Type B pancreatic cell (in vitro differentiated cells): ENCODE data around the gene RUVBL1. TPM values are rescaled to one million over a fixed set of nuclear protein-coding genes. Genes with fewer than 3 reads are reported as not detected.

ENCODE experiments used
- DNase-seq: peaks from one replicate; pipeline ENCODE4 v3.0.0; 2021; ENCODE audit warnings: mixed read lengths; ENCODE audit not compliant: unreplicated experiment; ENCODE audit errors: extremely low spot score
- H3K27ac Mint-ChIP-seq: 2 replicates; pipeline ENCODE4 v1.8.0; 2021; ENCODE audit warnings: mild to moderate bottlenecking, mixed read lengths
- H3K27me3 Mint-ChIP-seq: 2 replicates; pipeline ENCODE4 v1.8.0; 2021; ENCODE audit warnings: mixed read lengths
- H3K36me3 Mint-ChIP-seq: 2 replicates; pipeline ENCODE4 v1.8.0; 2021; ENCODE audit warnings: mixed read lengths
- H3K4me1 Mint-ChIP-seq: one replicate; pipeline ENCODE4 v1.8.0; 2021; ENCODE audit warnings: mixed read lengths; ENCODE audit not compliant: unreplicated experiment
- H3K4me3 Mint-ChIP-seq: 2 replicates; pipeline ENCODE4 v1.8.0; 2021; ENCODE audit warnings: mild to moderate bottlenecking, mixed read lengths
- H3K9me3 Mint-ChIP-seq: 2 replicates; pipeline ENCODE4 v1.8.0; 2021; ENCODE audit warnings: mixed read lengths
- total RNA-seq: library from RNA; stranded (reverse); gene quantifications from 2 replicates; pipeline ENCODE4 v1.2.1, GENCODE V29; 2021; ENCODE audit warnings: low replicate concordance
- TF ChIP-seq, protein P1 (sequence below): fragments of 200-600 bp; sonication (generic); conservative IDR thresholded peaks from 2 replicates; pipeline ENCODE4 v1.5.0; 2021; ENCODE audit warnings: antibody characterized with exemption, mild to moderate bottlenecking

RUVBL1 gene
- total RNA-seq, 1 donor from 2014 or later = 61.1 TPM

- Mint-ChIP-seq H3K9me3 (no peaks in the 10 kb centered on the region), H3K36me3 (no peaks in the 10 kb centered on the region), H3K27me3 (peaks cover 20% of the 10 kb centered on the region), H3K4me3 (no peak overlapping the region), H3K4me1 (no peaks in the 10 kb centered on the region), H3K27ac (peak overlapping the region; percentile 87)
- TF ChIP-seq, protein P1, sequence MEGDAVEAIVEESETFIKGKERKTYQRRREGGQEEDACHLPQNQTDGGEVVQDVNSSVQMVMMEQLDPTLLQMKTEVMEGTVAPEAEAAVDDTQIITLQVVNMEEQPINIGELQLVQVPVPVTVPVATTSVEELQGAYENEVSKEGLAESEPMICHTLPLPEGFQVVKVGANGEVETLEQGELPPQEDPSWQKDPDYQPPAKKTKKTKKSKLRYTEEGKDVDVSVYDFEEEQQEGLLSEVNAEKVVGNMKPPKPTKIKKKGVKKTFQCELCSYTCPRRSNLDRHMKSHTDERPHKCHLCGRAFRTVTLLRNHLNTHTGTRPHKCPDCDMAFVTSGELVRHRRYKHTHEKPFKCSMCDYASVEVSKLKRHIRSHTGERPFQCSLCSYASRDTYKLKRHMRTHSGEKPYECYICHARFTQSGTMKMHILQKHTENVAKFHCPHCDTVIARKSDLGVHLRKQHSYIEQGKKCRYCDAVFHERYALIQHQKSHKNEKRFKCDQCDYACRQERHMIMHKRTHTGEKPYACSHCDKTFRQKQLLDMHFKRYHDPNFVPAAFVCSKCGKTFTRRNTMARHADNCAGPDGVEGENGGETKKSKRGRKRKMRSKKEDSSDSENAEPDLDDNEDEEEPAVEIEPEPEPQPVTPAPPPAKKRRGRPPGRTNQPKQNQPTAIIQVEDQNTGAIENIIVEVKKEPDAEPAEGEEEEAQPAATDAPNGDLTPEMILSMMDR = no peak
- DNase-seq = no peak
These were observed 21.7 kb upstream of the RUVBL1 start for GRCh38 chr3:128145279-128145678.

DNA sequence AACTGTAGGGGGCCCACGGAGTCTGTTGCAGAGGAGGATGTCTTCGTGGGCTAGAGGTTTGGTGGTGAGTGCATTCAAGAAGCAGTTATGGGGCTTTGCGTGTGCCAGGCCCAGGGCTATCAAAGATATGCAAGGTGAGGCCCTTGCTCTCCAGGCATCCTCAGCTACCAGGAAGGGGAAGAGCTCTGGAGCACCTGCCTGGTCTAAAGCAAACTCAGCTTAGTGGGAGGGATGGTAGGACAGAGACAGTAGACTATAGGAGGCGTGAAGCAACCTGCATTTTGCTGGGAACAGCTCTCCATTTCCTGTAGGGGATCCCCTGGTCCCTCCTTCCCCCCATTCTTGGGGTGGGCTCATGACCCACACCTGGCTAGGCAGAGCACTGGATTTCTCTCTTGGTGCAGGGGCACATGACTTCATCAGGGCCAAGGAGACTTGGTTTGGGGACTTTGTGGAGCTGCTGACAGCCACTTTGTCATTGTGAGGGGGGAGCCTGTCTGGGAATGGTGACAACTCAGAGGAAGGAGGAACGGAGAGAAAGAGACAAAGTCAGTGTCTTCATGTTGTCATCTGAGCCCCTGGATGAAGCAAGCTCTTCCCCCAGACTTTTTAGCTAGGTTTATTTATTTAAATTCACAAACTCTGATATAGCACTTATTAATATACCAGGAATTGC lies 21.0 kb upstream of the RUVBL1 start:
- Mint-ChIP-seq H3K4me1 (no peaks in the 10 kb centered on the region), H3K4me3 (no peak overlapping the region), H3K27me3 (peaks cover 20% of the 10 kb centered on the region), H3K27ac (peak overlapping the region; percentile 87), H3K9me3 (no peaks in the 10 kb centered on the region), H3K36me3 (no peaks in the 10 kb centered on the region)
- TF ChIP-seq, protein P1 = no peak
- DNase-seq = no peak

DNA sequence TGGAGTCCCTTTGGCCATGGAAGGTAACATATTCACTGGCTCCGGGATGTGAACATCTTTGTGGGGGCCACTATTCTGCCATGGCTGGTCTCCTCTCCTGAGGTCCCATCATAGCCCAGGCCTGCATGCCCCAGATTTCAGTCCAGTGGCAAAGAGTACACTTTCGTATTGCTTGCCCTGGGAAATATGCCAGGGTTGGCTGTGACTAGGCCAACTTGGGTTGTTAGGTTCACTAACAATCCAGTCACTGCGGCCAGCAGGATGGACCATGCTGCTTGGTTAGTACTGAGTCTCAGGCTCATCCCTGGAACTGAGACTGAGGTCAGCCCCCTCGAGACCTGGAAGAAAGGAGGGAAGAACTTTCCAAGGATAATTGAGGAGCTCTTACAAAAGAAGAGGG lies 19.9 kb upstream of the RUVBL1 start:
- no peak overlapping the region for H3K4me3 Mint-ChIP-seq
- H3K27ac Mint-ChIP-seq = no peak overlapping the region
- peaks cover 27% of the 10 kb centered on the region for H3K27me3 Mint-ChIP-seq
- no peaks in the 10 kb centered on the region for H3K4me1 Mint-ChIP-seq
- TF ChIP-seq, protein P1 = no peak
- no peaks in the 10 kb centered on the region for H3K9me3 Mint-ChIP-seq
- no peak for DNase-seq
- H3K36me3 Mint-ChIP-seq = no peaks in the 10 kb centered on the region

- H3K4me1 Mint-ChIP-seq = no peaks in the 10 kb centered on the region
- no peak overlapping the region for H3K27ac Mint-ChIP-seq
- no peak for DNase-seq
- TF ChIP-seq, protein P1 = peak; percentile 75
- H3K9me3 Mint-ChIP-seq = peaks cover 4% of the 10 kb centered on the region
- peaks cover 30% of the 10 kb centered on the region for H3K27me3 Mint-ChIP-seq
- H3K36me3 Mint-ChIP-seq = no peaks in the 10 kb centered on the region
- H3K4me3 Mint-ChIP-seq = no peak overlapping the region
These were observed 9.8 kb upstream of the RUVBL1 start for GRCh38 chr3:128133273-128133883.

GRCh38 chr3:128131897-128132646 lies 8.5 kb upstream of the RUVBL1 start:
- H3K9me3 Mint-ChIP-seq = peaks cover 4% of the 10 kb centered on the region
- no peak overlapping the region for H3K27ac Mint-ChIP-seq
- TF ChIP-seq, protein P1 = no peak
- H3K36me3 Mint-ChIP-seq = no peaks in the 10 kb centered on the region
- H3K4me3 Mint-ChIP-seq = no peak overlapping the region
- H3K4me1 Mint-ChIP-seq = no peaks in the 10 kb centered on the region
- H3K27me3 Mint-ChIP-seq = peaks cover 17% of the 10 kb centered on the region
- DNase-seq = no peak
